Stimulated activated CD8-positive, alpha-beta memory T cell treated with anti-CD3 and anti-CD28 coated beads, Interleukin-12 subunit alpha, Interleukin-12 subunit beta, amount 100 ng/mL, for 4 hours (primary cell): ENCODE measurements around the gene OR2M5.

Experiments used
- DNase-seq: peaks from one replicate; pipeline ENCODE4 v3.0.0-alpha.2; 2020; ENCODE audit warnings: low read depth

The OR2M5 gene

GRCh38 chr1:248144513-248145198, at the start of gene OR2M5:
TSS of gene OR2M5 (plus strand) at chr1:248145148. CDS start at chr1:248145148, 0 bp downstream.
- DNase-seq, result no peak

GRCh38 chr1:248098529-248098928, 46.4 kb upstream of the OR2M5 start:
- no peak for DNase-seq

GRCh38 chr1:248102847-248103246, 42.1 kb upstream of the OR2M5 start:
- no peak for DNase-seq

GRCh38 chr1:248111157-248111556, 33.8 kb upstream of the OR2M5 start:
- DNase-seq, result no peak

GRCh38 chr1:248114890-248115289, 30.1 kb upstream of the OR2M5 start:
- no peak for DNase-seq

GRCh38 chr1:248127653-248128052, 17.3 kb upstream of the OR2M5 start:
- DNase-seq, result no peak

GRCh38 chr1:248136811-248137210, 8.1 kb upstream of the OR2M5 start:
- DNase-seq, result no peak

GRCh38 chr1:248140846-248141245, 4.1 kb upstream of the OR2M5 start:
- no peak for DNase-seq

GRCh38 chr1:248143311-248143710, 1.6 kb upstream of the OR2M5 start:
- no peak for DNase-seq

- no peak for DNase-seq
Observed at GRCh38 chr1:248152056-248152827, 7.3 kb downstream of the OR2M5 start.

- no peak for DNase-seq
Observed at GRCh38 chr1:248155927-248156326, 11.0 kb downstream of the OR2M5 start.

GRCh38 chr1:248158758-248159157, 13.8 kb downstream of the OR2M5 start:
- no peak for DNase-seq

- no peak for DNase-seq
Observed at GRCh38 chr1:248164031-248164430, 19.1 kb downstream of the OR2M5 start.

GRCh38 chr1:248165186-248165585, 20.2 kb downstream of the OR2M5 start:
- DNase-seq, result no peak

GRCh38 chr1:248174521-248174920, 29.6 kb downstream of the OR2M5 start, which contains the start of gene OR2M2:
TSS of gene OR2M2 (plus strand) at chr1:248174821. CDS start at chr1:248179986, 5,165 bp downstream.
- no peak for DNase-seq

- no peak for DNase-seq
Observed at GRCh38 chr1:248183996-248184395, 39.0 kb downstream of the OR2M5 start.

GRCh38 chr1:248187363-248187762, 42.4 kb downstream of the OR2M5 start:
- DNase-seq, result no peak

GRCh38 chr1:248189026-248189425, 44.1 kb downstream of the OR2M5 start:
- no peak for DNase-seq

GRCh38 chr1:248194117-248194516, 49.2 kb downstream of the OR2M5 start:
- no peak for DNase-seq
